Endodermal cell (in vitro differentiated cells): ENCODE results near the gene ZSCAN20. TPM values are rescaled to one million over a fixed set of nuclear protein-coding genes. Genes with fewer than 3 reads are reported as not detected.

Source experiments
- DNase-seq: peaks from one replicate; pipeline ENCODE4 v3.0.0-alpha.2; 2017
- H3K27ac ChIP-seq: 2 replicates; pipeline ENCODE4 v1.5.1; 2013; ENCODE audit warnings: mild to moderate bottlenecking, low read depth, low read length, moderate library complexity
- H3K27me3 ChIP-seq: 2 replicates; pipeline ENCODE4 v1.6.1; 2013; ENCODE audit warnings: mild to moderate bottlenecking, low read length, moderate library complexity; ENCODE audit not compliant: insufficient read depth, control insufficient read depth, poor library complexity, severe bottlenecking
- H3K36me3 ChIP-seq: 2 replicates; pipeline ENCODE4 v1.7.0; 2013; ENCODE audit warnings: mild to moderate bottlenecking, low read length, moderate library complexity; ENCODE audit not compliant: control insufficient read depth, insufficient read depth
- H3K4me1 ChIP-seq: one replicate; pipeline ENCODE4 v1.7.0; 2013; ENCODE audit warnings: low read length; ENCODE audit not compliant: control insufficient read depth, insufficient read depth
- H3K4me3 ChIP-seq: 2 replicates; pipeline ENCODE4 v1.5.1; 2013; ENCODE audit warnings: mild to moderate bottlenecking, low read length, moderate library complexity
- H3K9ac ChIP-seq: 2 replicates; pipeline ENCODE4 v1.6.1; 2013; ENCODE audit warnings: mild to moderate bottlenecking, low read length, moderate library complexity; ENCODE audit not compliant: poor library complexity, severe bottlenecking; ENCODE audit errors: extremely low read depth
- H3K9me3 ChIP-seq: 2 replicates; pipeline ENCODE4 v1.6.1; 2013; ENCODE audit warnings: mild to moderate bottlenecking, low read length, moderate library complexity; ENCODE audit not compliant: control insufficient read depth
- H3K27ac Mint-ChIP-seq: 2 replicates; pipeline ENCODE4 v1.8.0; 2020; ENCODE audit warnings: mixed read lengths
- H3K27me3 Mint-ChIP-seq: 2 replicates; pipeline ENCODE4 v1.8.0; 2021; ENCODE audit warnings: mild to moderate bottlenecking, mixed read lengths; ENCODE audit not compliant: insufficient read depth
- H3K36me3 Mint-ChIP-seq: 2 replicates; pipeline ENCODE4 v1.8.0; 2020; ENCODE audit warnings: low read depth, mixed read lengths
- H3K4me1 Mint-ChIP-seq: 2 replicates; pipeline ENCODE4 v1.8.0; 2020; ENCODE audit warnings: mixed read lengths
- H3K4me3 Mint-ChIP-seq: 2 replicates; pipeline ENCODE4 v1.8.0; 2020; ENCODE audit warnings: mild to moderate bottlenecking, moderate library complexity, mixed read lengths
- H3K9me3 Mint-ChIP-seq: 2 replicates; pipeline ENCODE4 v1.8.0; 2020; ENCODE audit warnings: mild to moderate bottlenecking, mixed read lengths
- WGBS, 2 experiments: methylation state at CpG; one replicate each; pipeline versions ENCODE4 v1.1.5 to v1.1.7; 2013; ENCODE audit warnings: missing lambda C conversion rate in 2 of 2, mixed read lengths in 1 of 2; ENCODE audit not compliant: insufficient coverage in 1 of 2, insufficient read length in 1 of 2; 5-methylcytosine and 5-hydroxymethylcytosine counted together
- total RNA-seq, 2 donors: library from RNA; stranded (reverse); fragmentation: NEBNext Ultra II Directional in 1 of 2; extraction: Animal tissue kit (Norgen Biotek cat#: 25700) in 1 of 2; gene quantifications; 2 replicates in 1 of 2; 3 replicates in 1 of 2; pipeline ENCODE4 v1.2.1, GENCODE V29; 2021
- TF ChIP-seq, protein P1 (sequence below): fragments of 200-600 bp; sonication (generic); conservative IDR thresholded peaks from 2 replicates; pipeline ENCODE4 v1.5.0; 2021; ENCODE audit warnings: antibody characterized with exemption, mild to moderate bottlenecking

ZSCAN20 gene
- total RNA-seq, 2 donors from 2014 or later: 5.8 to 6.1 TPM

DNA sequence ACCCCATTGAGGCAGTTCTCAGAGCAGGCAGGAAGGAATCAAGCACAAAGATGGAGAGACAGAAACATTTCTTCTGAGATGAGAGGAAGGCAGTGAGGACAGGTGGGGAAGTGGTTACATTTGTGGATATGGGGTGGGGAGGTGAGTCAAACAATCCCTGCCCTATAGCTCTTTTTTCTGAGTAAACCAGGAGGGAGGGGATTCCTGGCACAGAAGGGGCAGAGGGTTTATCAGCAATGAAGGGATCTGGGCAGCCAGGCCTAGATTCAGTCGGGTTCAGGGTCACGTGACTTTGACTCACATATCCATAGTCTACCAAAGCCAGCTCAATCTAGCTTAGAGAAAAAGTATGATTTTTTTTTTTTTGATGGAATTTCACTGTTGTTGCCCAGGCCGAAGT is 25.9 kb upstream of the ZSCAN20 start:
- TF ChIP-seq, protein P1, sequence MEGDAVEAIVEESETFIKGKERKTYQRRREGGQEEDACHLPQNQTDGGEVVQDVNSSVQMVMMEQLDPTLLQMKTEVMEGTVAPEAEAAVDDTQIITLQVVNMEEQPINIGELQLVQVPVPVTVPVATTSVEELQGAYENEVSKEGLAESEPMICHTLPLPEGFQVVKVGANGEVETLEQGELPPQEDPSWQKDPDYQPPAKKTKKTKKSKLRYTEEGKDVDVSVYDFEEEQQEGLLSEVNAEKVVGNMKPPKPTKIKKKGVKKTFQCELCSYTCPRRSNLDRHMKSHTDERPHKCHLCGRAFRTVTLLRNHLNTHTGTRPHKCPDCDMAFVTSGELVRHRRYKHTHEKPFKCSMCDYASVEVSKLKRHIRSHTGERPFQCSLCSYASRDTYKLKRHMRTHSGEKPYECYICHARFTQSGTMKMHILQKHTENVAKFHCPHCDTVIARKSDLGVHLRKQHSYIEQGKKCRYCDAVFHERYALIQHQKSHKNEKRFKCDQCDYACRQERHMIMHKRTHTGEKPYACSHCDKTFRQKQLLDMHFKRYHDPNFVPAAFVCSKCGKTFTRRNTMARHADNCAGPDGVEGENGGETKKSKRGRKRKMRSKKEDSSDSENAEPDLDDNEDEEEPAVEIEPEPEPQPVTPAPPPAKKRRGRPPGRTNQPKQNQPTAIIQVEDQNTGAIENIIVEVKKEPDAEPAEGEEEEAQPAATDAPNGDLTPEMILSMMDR: no peak
- whole genome bisulfite sequencing, 2 experiments: 60 to 94% methylated on average over 1 to 3 of the region's 3 CpGs
- peaks cover 26% of the 10 kb centered on the region for H3K4me1 Mint-ChIP-seq
- Histone ChIP-seq H3K9ac (no peak overlapping the region), H3K9me3 (no peaks in the 10 kb centered on the region), H3K27ac (no peak overlapping the region), H3K27me3 (peaks cover 4% of the 10 kb centered on the region), H3K36me3 (no peaks in the 10 kb centered on the region), H3K4me3 (no peak overlapping the region), H3K4me1 (no peaks in the 10 kb centered on the region)
- H3K27ac Mint-ChIP-seq: no peak overlapping the region
- no peak overlapping the region for H3K4me3 Mint-ChIP-seq
- H3K36me3 Mint-ChIP-seq: no peaks in the 10 kb centered on the region
- H3K9me3 Mint-ChIP-seq: peaks cover 11% of the 10 kb centered on the region
- H3K27me3 Mint-ChIP-seq: peaks cover 10% of the 10 kb centered on the region
- DNase-seq: no peak

DNA sequence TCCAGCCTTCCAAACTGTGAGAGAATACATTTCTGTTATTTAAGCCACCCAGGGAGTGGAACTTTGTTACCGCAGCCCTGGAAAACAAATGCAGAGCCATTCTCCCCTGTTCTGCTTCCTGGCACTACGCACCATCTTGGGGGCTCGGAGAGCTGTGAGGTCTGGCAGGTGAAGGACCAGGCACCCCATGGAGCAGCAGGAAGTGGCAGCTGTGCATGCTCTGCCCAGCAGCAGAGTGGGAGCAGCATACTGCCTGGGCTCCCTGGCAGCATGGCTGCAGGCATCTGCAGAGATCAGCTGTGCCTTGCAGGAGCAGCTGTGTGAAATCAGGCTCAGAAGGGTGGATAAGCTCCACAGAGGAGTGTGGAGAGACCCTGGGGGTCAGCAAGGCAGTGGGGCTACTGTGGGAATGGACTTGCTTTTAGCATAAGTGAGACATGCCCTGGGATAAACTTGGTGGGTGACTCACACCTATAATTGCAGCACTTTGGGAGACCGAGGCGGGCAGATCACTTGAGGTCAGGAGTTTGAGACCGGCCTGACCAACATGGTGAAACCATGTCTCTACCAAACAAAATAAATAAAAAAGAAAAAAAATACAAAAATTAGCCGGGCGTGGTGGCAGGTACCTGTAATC is 17.7 kb upstream of the ZSCAN20 start:
- H3K27me3 Mint-ChIP-seq: peaks cover 6% of the 10 kb centered on the region
- peaks cover 8% of the 10 kb centered on the region for H3K4me1 Mint-ChIP-seq
- Histone ChIP-seq H3K9me3 (no peaks in the 10 kb centered on the region), H3K4me3 (no peak overlapping the region), H3K27me3 (no peaks in the 10 kb centered on the region), H3K9ac (no peak overlapping the region), H3K36me3 (no peaks in the 10 kb centered on the region), H3K27ac (no peak overlapping the region), H3K4me1 (no peaks in the 10 kb centered on the region)
- H3K9me3 Mint-ChIP-seq: peaks cover 11% of the 10 kb centered on the region
- no peak overlapping the region for H3K27ac Mint-ChIP-seq
- TF ChIP-seq, protein P1: no peak
- 91 to 93% methylated on average over 3 to 8 of the region's 8 CpGs for WGBS, 2 experiments
- no peak overlapping the region for H3K4me3 Mint-ChIP-seq
- peak; percentile 54 for DNase-seq
- no peaks in the 10 kb centered on the region for H3K36me3 Mint-ChIP-seq

DNA sequence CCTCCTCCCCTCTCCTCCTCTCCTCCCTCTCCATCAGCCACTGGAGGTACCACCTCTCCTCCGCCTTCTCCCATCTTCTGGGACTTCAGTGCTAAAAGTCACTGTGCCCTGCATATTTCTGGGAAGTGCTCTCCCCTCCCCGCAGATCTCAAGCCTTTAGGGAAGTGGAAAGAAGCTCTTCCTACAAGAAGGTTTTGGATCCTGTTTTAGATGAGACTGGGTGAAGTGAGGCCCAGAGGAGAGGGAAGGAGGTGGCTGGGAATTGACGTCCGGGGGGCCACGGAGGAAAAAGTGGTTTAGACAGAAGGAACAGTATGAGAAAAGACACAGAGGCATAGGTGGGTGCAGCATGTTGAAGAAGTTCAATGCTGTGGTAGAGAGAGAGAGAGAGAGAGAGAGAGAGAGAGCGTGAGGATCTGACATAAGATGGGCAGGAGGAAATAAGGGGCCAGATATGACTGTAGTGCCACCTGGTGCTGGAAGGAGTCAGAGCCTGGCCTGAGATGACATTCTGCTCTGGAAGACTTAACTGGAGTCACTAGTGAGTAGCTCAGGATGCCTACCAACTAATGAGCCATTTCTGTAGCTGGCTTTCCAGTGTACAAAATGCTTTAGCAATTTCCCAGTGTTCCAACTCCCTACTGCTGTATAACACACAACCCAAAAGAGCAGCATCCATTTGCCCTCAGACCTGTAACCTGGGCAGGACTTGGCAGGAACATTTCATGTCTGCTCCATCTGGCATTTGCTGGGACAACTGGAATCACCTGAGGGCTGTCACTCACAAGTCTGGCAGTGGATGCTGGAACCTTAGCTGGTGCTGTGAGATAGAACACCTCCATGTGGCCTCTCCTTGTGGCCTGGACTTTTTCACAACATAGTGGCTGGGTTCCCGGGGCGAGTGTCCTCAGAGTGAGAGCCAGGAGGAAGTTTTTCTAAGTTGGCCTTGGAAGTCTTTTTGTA is 16.6 kb upstream of the ZSCAN20 start:
- H3K36me3 Mint-ChIP-seq: no peaks in the 10 kb centered on the region

More for the DNA sequence above, 16.6 kb upstream of the ZSCAN20 start:
- no peak overlapping the region for H3K9ac ChIP-seq
- TF ChIP-seq, protein P1: peak; percentile 81
- Mint-ChIP-seq H3K27ac (no peak overlapping the region), H3K27me3 (peaks cover 12% of the 10 kb centered on the region), H3K9me3 (peaks cover 8% of the 10 kb centered on the region), H3K4me1 (no peaks in the 10 kb centered on the region), H3K4me3 (no peak overlapping the region)
- no peak overlapping the region for H3K4me3 ChIP-seq
- H3K27ac ChIP-seq: no peak overlapping the region
- DNase-seq: peak; percentile 79
- H3K36me3 ChIP-seq: no peaks in the 10 kb centered on the region
- WGBS, 2 experiments: 62 to 75% methylated on average over 5 to 8 of the region's 8 CpGs
- H3K9me3 ChIP-seq: no peaks in the 10 kb centered on the region
- H3K27me3 ChIP-seq: no peaks in the 10 kb centered on the region
- H3K4me1 ChIP-seq: no peaks in the 10 kb centered on the region
